Measurements from ENCODE around the gene HTR1D. TPM values are rescaled to one million over a fixed set of nuclear protein-coding genes. Genes with fewer than 3 reads are reported as not detected.

The HTR1D gene
- total RNA-seq, 1 experiment from 2014 or later = 5.4 TPM

DNA sequence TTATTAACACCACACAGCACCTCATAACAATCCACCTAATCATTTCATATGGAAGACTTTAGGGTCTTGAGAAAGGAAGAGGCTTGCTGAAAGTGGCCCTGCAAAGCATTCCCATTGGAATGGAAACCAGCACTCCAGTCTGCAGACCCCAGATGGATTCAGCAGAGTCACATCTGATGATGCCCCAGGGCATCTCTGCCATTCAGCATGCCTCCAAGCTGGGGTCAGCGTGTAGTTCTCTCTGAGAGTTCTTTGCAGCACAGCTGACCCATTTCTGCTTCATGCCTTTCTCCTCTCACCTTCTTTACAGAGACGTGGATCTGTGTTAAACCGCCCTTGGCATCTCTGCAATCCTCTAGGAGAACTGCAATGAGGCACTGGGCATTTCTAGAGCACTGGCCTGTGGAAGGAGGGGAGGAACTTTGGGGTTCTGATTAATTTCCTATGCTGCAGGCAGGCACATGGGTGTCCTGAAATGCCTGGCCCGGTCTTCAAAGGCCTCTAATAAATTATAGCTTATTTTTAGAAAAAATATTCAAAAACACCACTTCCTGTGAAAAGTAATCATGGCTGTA lies 46.0 kb downstream of the HTR1D start (continued):
- TF ChIP-seq E2F4 (CRISPR knock-in tag; IDR thresholded peaks at IDR 0.05; ENCODE audit: borderline replicate concordance, low read depth) (no peak), ETV6 (CRISPR knock-in tag; IDR thresholded peaks at IDR 0.05) (no peak), NFYB (CRISPR knock-in tag; conservative IDR thresholded peaks at IDR 0.05; ENCODE audit: low read depth) (no peak), NFE2L1 (CRISPR knock-in tag; IDR thresholded peaks at IDR 0.05) (no peak), TP53 (CRISPR knock-in tag; IDR thresholded peaks at IDR 0.05) (no peak)

GRCh38 chr1:23169727-23170335 lies 47.5 kb downstream of the HTR1D start:
- H3K9me3 Mint-ChIP-seq = no peaks in the 10 kb centered on the region
- CTCF ChIA-PET = interaction anchor here (0.8 to 4.3 kb wide), 4 partner anchors 8 to 69 kb away, joined by 3 to 29 read pairs (median 4); no protein-coding TSS in a partner anchor
- H3K27me3 Mint-ChIP-seq (ENCODE audit: low read depth) = peaks cover 2% of the 10 kb centered on the region; the same call in 1 of the 2 replicates
- DNase-seq (ENCODE audit: low spot score) (no peak), ATAC-seq (no peak)
- H3K27ac Mint-ChIP-seq = no peak overlapping the region
- peak overlapping the region; percentile 98 for H3K4me3 Mint-ChIP-seq
- no peak for TF ChIP-seq TCF7 (CRISPR knock-in tag; IDR thresholded peaks at IDR 0.05; ENCODE audit: low read depth)
- TF ChIP-seq ZMAT4 (CRISPR knock-in tag; IDR thresholded peaks at IDR 0.05) = no peak
- no peak for TF ChIP-seq SMAD3 (CRISPR knock-in tag; IDR thresholded peaks at IDR 0.05; ENCODE audit: borderline replicate concordance)
- POLR2A ChIA-PET = no interaction called here
- no peaks in the 10 kb centered on the region for H3K36me3 Mint-ChIP-seq
- peaks cover 33% of the 10 kb centered on the region for H3K4me1 Mint-ChIP-seq

DNA sequence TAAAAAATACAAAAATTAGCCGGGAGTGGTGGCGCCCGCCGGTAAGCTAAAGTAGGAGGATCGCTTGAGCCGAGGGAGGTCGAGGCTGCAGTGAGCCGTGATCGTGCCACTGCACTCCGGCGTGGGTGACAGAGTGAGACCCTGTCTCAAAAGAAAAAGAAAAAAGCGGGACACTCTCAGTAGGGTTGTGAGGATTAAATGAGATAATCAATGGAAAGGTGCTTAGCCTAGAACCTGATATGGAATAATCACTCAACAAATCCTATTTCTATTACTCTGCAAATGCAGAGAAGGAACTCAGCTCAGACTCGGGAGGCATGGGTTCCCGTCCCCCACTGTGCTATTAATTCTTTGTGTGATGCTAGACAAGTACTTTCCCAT lies 48.1 kb downstream of the HTR1D start:
- H3K9me3 Mint-ChIP-seq = no peaks in the 10 kb centered on the region
- H3K27ac Mint-ChIP-seq = peak overlapping the region; percentile 84

More for the DNA sequence above, 48.1 kb downstream of the HTR1D start:
- no peaks in the 10 kb centered on the region for H3K27me3 Mint-ChIP-seq (ENCODE audit: low read depth)
- TF ChIP-seq, protein P1, sequence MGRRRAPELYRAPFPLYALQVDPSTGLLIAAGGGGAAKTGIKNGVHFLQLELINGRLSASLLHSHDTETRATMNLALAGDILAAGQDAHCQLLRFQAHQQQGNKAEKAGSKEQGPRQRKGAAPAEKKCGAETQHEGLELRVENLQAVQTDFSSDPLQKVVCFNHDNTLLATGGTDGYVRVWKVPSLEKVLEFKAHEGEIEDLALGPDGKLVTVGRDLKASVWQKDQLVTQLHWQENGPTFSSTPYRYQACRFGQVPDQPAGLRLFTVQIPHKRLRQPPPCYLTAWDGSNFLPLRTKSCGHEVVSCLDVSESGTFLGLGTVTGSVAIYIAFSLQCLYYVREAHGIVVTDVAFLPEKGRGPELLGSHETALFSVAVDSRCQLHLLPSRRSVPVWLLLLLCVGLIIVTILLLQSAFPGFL (CRISPR knock-in tag; IDR thresholded peaks at IDR 0.05; ENCODE audit: borderline replicate concordance) = no peak
- TF ChIP-seq TP53 (CRISPR knock-in tag; IDR thresholded peaks at IDR 0.05) (no peak), NFE2L1 (CRISPR knock-in tag; IDR thresholded peaks at IDR 0.05) (no peak), ZNF396 (CRISPR knock-in tag; IDR thresholded peaks at IDR 0.05; ENCODE audit: borderline replicate concordance) (no peak), MYBL2 (CRISPR knock-in tag; IDR thresholded peaks at IDR 0.05) (no peak), ERG (CRISPR knock-in tag; IDR thresholded peaks at IDR 0.05) (no peak), KAT7 (CRISPR knock-in tag; IDR thresholded peaks at IDR 0.05; ENCODE audit: borderline replicate concordance) (no peak), ZNF416 (CRISPR knock-in tag; IDR thresholded peaks at IDR 0.05) (no peak), FOXP1 (CRISPR knock-in tag; IDR thresholded peaks at IDR 0.05; ENCODE audit: borderline replicate concordance) (no peak), ATF1 (CRISPR knock-in tag; IDR thresholded peaks at IDR 0.05) (no peak), ZNF671 (CRISPR knock-in tag; IDR thresholded peaks at IDR 0.05) (no peak)
- TF ChIP-seq, protein P2, sequence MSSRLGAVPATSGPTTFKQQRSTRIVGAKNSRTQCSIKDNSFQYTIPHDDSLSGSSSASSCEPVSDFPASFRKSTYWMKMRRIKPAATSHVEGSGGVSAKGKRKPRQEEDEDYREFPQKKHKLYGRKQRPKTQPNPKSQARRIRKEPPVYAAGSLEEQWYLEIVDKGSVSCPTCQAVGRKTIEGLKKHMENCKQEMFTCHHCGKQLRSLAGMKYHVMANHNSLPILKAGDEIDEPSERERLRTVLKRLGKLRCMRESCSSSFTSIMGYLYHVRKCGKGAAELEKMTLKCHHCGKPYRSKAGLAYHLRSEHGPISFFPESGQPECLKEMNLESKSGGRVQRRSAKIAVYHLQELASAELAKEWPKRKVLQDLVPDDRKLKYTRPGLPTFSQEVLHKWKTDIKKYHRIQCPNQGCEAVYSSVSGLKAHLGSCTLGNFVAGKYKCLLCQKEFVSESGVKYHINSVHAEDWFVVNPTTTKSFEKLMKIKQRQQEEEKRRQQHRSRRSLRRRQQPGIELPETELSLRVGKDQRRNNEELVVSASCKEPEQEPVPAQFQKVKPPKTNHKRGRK (CRISPR knock-in tag; IDR thresholded peaks at IDR 0.05; ENCODE audit: borderline replicate concordance) = no peak
- TF ChIP-seq, protein P3, sequence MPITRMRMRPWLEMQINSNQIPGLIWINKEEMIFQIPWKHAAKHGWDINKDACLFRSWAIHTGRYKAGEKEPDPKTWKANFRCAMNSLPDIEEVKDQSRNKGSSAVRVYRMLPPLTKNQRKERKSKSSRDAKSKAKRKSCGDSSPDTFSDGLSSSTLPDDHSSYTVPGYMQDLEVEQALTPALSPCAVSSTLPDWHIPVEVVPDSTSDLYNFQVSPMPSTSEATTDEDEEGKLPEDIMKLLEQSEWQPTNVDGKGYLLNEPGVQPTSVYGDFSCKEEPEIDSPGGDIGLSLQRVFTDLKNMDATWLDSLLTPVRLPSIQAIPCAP (CRISPR knock-in tag; IDR thresholded peaks at IDR 0.05) = no peak
- peak overlapping the region; percentile 98 for H3K4me3 Mint-ChIP-seq
- ChIA-PET CTCF (interaction anchor here (0.8 to 4.3 kb wide), 5 partner anchors 8 to 71 kb away, joined by 3 to 29 read pairs (median 4); no protein-coding TSS in a partner anchor), POLR2A (interaction anchor here (0.7 to 1.2 kb wide), 8 partner anchors 9 to 359 kb away, joined by 3 to 5 read pairs (median 3); no protein-coding TSS in a partner anchor)
- DNase-seq (ENCODE audit: low spot score) (no peak), ATAC-seq (no peak)
- no peaks in the 10 kb centered on the region for H3K36me3 Mint-ChIP-seq
- H3K4me1 Mint-ChIP-seq = peaks cover 39% of the 10 kb centered on the region

Measured in WTC11 (cell line).